Measurements from ENCODE around the gene SYDE1. TPM values are rescaled to one million over a fixed set of nuclear protein-coding genes. Genes with fewer than 3 reads are reported as not detected.

The SYDE1 gene
- polyA plus RNA-seq, 1 donor from 2014 or later, result not detected

GRCh38 chr19:15099017-15099582, 8.1 kb upstream of the SYDE1 start:
- Mint-ChIP-seq H3K4me3 (no peak overlapping the region), H3K27me3 (peaks cover 11% of the 10 kb centered on the region), H3K9me3 (peaks cover 3 to 12% (median 9%) of the 10 kb centered on the region in 3 donors), H3K27ac (no peak overlapping the region), H3K4me1 (no peaks in the 10 kb centered on the region), H3K36me3 (no peaks in the 10 kb centered on the region)

DNA sequence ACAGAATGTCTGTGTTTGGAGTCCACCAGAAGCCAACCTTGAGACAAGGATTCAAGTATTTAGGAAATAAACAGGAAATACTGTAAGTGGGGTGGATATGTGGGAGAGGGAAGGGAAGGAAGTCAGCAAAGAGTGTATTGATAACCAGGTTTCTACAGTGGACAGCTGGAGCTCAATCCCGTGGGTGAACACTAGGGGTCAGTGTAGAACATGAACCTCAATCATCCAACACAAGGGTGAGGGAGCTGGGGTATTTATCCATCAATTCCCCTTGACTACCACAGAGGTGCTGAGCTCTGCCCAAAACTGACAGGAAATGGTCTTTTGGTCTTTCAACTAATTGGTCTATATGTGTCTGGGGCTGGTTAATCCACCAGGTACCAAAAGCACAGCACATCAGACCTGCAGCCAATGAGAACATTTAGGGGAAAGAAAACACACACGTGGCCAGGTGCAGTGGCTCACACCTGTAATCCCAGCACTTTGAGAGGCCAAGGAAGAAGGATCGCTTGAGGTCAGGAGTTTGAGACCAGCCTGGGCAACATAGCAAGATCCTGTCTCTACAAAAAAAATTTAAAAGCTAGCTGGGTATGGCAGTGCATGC, 5.6 kb upstream of the SYDE1 start:
- H3K27me3 Mint-ChIP-seq, result peaks cover 19% of the 10 kb centered on the region
- H3K9me3 Mint-ChIP-seq, result peaks cover 10 to 20% (median 15%) of the 10 kb centered on the region in 3 donors
- H3K4me1 Mint-ChIP-seq, result peaks cover 0 to 2% (median under 1%) of the 10 kb centered on the region in 3 donors
- H3K4me3 Mint-ChIP-seq, result no peak overlapping the region
- peaks cover under 1% of the 10 kb centered on the region for H3K36me3 Mint-ChIP-seq
- no peak overlapping the region for H3K27ac Mint-ChIP-seq

GRCh38 chr19:15104003-15104402, 3.2 kb upstream of the SYDE1 start:
- H3K36me3 Mint-ChIP-seq, result peaks cover 2% of the 10 kb centered on the region
- H3K27ac Mint-ChIP-seq, result no peak overlapping the region
- peaks cover 0 to 7% (median 4%) of the 10 kb centered on the region in 3 donors for H3K4me1 Mint-ChIP-seq
- no peak overlapping the region for H3K4me3 Mint-ChIP-seq
- peaks cover 32% of the 10 kb centered on the region for H3K27me3 Mint-ChIP-seq
- peaks cover 10 to 20% (median 17%) of the 10 kb centered on the region in 3 donors for H3K9me3 Mint-ChIP-seq

DNA sequence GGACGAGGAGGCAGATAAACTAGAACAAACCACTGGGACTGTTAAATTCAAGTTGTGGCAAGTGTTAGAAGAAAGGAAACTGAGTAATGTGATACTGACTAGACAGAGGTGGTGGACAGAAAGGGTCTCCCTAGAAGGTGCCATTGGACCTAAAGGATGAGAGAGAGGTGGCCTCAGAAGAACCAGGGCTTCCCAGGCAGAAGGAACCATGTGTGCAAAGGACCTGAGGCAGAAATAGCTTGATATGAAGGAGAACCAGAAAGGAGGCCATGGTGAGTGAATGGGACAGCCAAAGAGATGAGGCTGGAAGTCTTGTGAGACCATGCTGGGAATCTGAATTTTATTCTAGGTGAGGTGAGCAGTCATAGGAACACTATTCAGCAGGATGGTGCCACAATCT, 2.8 kb upstream of the SYDE1 start:
- Mint-ChIP-seq H3K4me1 (peaks cover 0 to 7% (median 4%) of the 10 kb centered on the region in 3 donors), H3K9me3 (peaks cover 10 to 20% (median 17%) of the 10 kb centered on the region in 3 donors), H3K27me3 (peaks cover 32% of the 10 kb centered on the region), H3K4me3 (no peak overlapping the region), H3K36me3 (peaks cover 2% of the 10 kb centered on the region), H3K27ac (no peak overlapping the region)

GRCh38 chr19:15105044-15105443, 2.2 kb upstream of the SYDE1 start:
- Mint-ChIP-seq H3K9me3 (peaks cover 10 to 20% (median 17%) of the 10 kb centered on the region in 3 donors), H3K27me3 (peaks cover 31% of the 10 kb centered on the region), H3K27ac (no peak overlapping the region), H3K36me3 (peaks cover 2% of the 10 kb centered on the region), H3K4me1 (peaks cover 0 to 7% (median 4%) of the 10 kb centered on the region in 3 donors), H3K4me3 (no peak overlapping the region)

DNA sequence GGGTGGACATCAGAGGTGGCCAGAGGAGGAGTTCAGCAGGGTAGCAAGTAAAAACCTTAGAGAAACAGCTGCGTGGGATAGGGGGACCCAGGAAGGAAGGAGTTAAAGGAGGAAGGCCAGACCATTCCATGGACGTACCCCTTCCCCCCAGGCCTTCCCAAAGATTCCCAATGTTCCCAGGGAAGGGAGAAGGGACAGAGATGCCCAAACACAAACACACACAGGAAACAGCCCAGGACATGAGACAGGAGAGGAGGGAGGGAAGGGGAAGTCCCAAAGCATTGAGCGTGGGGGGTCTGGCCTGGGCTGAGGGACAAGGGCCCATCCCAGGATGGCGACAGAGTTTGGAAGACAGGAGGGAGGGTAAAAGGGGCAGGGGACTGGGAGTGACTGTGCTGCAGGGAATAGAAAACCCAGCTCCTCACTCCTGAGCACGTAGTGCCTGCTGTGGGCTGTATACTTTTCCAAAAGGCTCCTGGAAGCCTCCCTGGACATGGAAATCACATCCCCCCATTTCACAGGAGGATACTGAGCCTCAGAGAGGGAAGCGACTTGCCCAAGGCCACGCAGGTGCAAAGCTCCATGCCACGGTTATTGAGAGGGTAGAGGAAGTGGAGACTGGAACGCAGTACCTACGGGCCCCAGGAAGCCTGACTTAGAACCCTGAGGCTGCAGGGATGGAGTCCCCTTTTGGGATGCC, 1.1 kb downstream of the SYDE1 start:
- Mint-ChIP-seq H3K27ac (no peak overlapping the region), H3K36me3 (peaks cover 2% of the 10 kb centered on the region), H3K27me3 (peaks cover 28% of the 10 kb centered on the region), H3K4me1 (peaks cover 0 to 7% (median 4%) of the 10 kb centered on the region in 3 donors), H3K4me3 (no peak overlapping the region), H3K9me3 (peaks cover 9 to 17% (median 10%) of the 10 kb centered on the region in 3 donors)

DNA sequence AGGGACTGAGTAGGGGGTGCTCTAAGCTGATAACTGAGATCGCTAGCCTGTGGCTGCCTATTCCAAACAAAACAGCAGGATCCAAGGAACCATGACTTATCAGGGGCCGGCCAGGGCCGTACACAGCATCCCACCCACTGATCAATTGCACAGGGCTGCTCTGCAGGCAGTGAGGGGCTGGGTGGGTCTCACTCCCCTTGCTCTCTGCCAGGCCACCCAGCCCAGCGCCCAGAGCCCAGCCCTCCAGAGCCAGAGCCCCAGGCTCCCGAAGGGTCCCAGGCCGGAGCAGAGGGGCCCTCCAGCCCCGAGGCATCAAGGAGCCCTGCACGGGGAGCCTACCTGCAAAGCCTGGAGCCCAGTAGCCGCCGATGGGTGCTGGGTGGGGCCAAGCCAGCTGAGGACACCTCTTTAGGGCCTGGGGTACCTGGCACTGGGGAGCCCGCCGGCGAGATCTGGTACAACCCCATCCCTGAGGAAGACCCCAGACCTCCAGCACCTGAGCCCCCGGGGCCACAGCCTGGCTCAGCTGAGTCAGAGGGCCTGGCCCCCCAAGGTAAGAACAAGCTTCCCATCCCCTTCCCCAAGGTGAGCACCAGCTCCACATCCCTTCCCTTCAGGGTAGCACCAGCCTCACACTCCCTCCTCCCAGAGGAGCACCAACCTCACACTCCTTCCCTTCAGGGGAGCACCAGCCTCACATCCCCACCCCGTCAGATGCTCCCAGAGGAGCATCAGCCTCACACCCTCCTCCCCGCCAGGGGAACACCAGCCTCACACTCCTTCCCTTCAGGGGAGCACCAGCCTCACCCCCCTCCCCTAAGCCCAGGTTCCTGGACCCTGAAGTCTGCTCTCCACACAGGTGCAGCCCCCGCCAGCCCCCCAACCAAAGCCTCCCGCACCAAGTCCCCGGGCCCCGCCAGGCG, 1.9 kb downstream of the SYDE1 start:
- H3K27me3 Mint-ChIP-seq, result peaks cover 28% of the 10 kb centered on the region
- H3K9me3 Mint-ChIP-seq, result peaks cover 4 to 12% (median 7%) of the 10 kb centered on the region in 3 donors
- H3K27ac Mint-ChIP-seq, result no peak overlapping the region
- H3K36me3 Mint-ChIP-seq, result peaks cover 2% of the 10 kb centered on the region
- H3K4me3 Mint-ChIP-seq, result no peak overlapping the region
- peaks cover 0 to 7% (median 4%) of the 10 kb centered on the region in 3 donors for H3K4me1 Mint-ChIP-seq

- no peak overlapping the region for H3K4me3 Mint-ChIP-seq
- H3K9me3 Mint-ChIP-seq, result peaks cover 0 to 4% (median 2%) of the 10 kb centered on the region in 3 donors
- no peak overlapping the region for H3K27ac Mint-ChIP-seq
- peaks cover 2% of the 10 kb centered on the region for H3K36me3 Mint-ChIP-seq
- peaks cover 28% of the 10 kb centered on the region for H3K27me3 Mint-ChIP-seq
- H3K4me1 Mint-ChIP-seq, result peaks cover 0 to 7% (median 4%) of the 10 kb centered on the region in 3 donors
These were observed 2.7 kb downstream of the SYDE1 start for GRCh38 chr19:15109768-15110417.

- Mint-ChIP-seq H3K4me3 (no peak overlapping the region), H3K27ac (no peak overlapping the region), H3K36me3 (peaks cover 2% of the 10 kb centered on the region), H3K9me3 (peaks cover 0 to 2% (median 0%) of the 10 kb centered on the region in 3 donors), H3K4me1 (peaks cover 0 to 7% (median 4%) of the 10 kb centered on the region in 3 donors), H3K27me3 (peaks cover 26% of the 10 kb centered on the region)
These were observed 3.2 kb downstream of the SYDE1 start for GRCh38 chr19:15110418-15110815.

DNA sequence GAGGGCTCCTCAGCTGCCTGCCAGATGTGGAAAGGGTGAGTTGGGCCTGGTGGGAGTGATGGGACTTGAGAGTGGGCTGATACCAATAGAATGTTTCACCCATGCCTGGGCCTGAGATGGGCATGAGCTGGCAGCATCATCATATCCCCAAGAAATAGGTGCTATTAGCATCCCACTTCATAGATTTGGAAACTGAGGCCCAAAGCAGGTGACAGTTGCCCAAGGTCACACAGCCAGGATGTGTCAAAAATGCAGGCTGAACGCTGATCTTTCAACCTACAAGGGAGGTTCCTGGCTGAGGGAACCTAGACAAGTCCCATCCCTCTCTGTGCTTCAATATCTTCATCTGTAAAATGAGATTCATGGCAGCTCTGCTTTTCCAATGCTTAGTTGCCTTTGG, 4.6 kb downstream of the SYDE1 start:
- H3K4me1 Mint-ChIP-seq, result peaks cover 0 to 4% (median 2%) of the 10 kb centered on the region in 3 donors
- peaks cover 0 to 2% (median 0%) of the 10 kb centered on the region in 3 donors for H3K9me3 Mint-ChIP-seq
- H3K27ac Mint-ChIP-seq, result peak overlapping the region in 2 of 3 donors; percentile 23 to 82
- H3K36me3 Mint-ChIP-seq, result no peaks in the 10 kb centered on the region
- H3K4me3 Mint-ChIP-seq, result no peak overlapping the region
- H3K27me3 Mint-ChIP-seq, result peaks cover 15% of the 10 kb centered on the region

DNA sequence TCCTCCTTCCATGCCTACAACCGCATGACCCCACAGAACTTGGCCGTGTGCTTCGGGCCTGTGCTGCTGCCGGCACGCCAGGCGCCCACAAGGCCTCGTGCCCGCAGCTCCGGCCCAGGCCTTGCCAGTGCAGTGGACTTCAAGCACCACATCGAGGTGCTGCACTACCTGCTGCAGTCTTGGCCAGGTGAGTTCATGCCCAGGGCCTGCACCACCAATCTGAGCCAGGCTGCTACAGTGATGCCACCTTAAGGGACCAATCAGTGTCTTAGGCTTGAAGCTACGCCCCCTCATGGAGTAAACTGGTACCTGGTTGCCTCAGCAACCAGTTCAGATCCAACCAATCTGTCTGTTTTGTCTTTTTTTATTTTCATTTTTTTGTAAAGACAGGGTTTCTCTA, 5.2 kb downstream of the SYDE1 start:
- Mint-ChIP-seq H3K9me3 (no peaks in the 10 kb centered on the region), H3K27me3 (peaks cover 13% of the 10 kb centered on the region), H3K4me1 (peaks cover 0 to 4% (median 2%) of the 10 kb centered on the region in 3 donors), H3K27ac (peak overlapping the region in 1 of 3 donors; percentile 23), H3K4me3 (no peak overlapping the region), H3K36me3 (no peaks in the 10 kb centered on the region)

- H3K36me3 Mint-ChIP-seq, result peaks cover 2% of the 10 kb centered on the region
- no peak overlapping the region for H3K4me3 Mint-ChIP-seq
- H3K9me3 Mint-ChIP-seq, result no peaks in the 10 kb centered on the region
- H3K4me1 Mint-ChIP-seq, result no peaks in the 10 kb centered on the region
- H3K27ac Mint-ChIP-seq, result no peak overlapping the region
- peaks cover 4% of the 10 kb centered on the region for H3K27me3 Mint-ChIP-seq
These were observed 6.3 kb downstream of the SYDE1 start for GRCh38 chr19:15113245-15114152.

DNA sequence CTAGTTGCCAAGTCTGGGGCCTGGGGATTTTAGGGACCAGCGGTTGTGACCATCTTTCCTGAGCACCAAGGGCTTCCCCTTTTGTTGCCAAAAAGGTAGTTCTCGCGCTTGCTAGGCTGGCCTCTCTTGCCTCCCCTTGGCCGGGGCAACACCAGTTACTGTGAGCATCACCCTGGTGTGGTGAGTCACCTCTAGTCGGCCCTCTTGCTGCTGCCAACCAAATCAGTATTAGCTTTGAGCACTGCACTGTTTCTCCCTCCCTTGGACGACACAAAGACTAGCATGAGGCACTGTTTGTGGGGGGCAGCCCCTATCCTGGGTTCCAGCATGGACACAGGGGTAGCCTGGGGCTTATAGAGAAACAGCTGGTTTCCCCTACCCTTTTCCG, 6.9 kb downstream of the SYDE1 start:
- H3K4me3 Mint-ChIP-seq, result no peak overlapping the region
- no peaks in the 10 kb centered on the region for H3K9me3 Mint-ChIP-seq
- H3K27me3 Mint-ChIP-seq, result peaks cover 2% of the 10 kb centered on the region
- no peaks in the 10 kb centered on the region for H3K4me1 Mint-ChIP-seq
- no peak overlapping the region for H3K27ac Mint-ChIP-seq
- H3K36me3 Mint-ChIP-seq, result peaks cover 2% of the 10 kb centered on the region

Data from IgD-negative memory B cell (primary cell).